NB4 (cell line): Measurements from ENCODE around the gene ARAP2.

Experiments
- DNase-seq: peaks from one replicate; pipeline ENCODE4 v3.0.0; 2010; ENCODE audit warnings: low read depth
- H3K4me3 ChIP-seq: one replicate; pipeline ENCODE4 v1.5.1; 2011; ENCODE audit warnings: mild to moderate bottlenecking, low read depth, low read length, moderate library complexity
- CTCF ChIP-seq: IDR thresholded peaks from one replicate; pipeline ENCODE4 v1.5.1; 2012; ENCODE audit warnings: low read depth, low read length
- MAX ChIP-seq: IDR thresholded peaks from 2 replicates; pipeline ENCODE4 v1.6.1; 2011; ENCODE audit warnings: low read depth, low read length
- MYC ChIP-seq: IDR thresholded peaks from 2 replicates; pipeline ENCODE4 v1.6.1; 2011; ENCODE audit warnings: low read depth, low read length
- POLR2A ChIP-seq: IDR thresholded peaks from 2 replicates; pipeline ENCODE4 v1.6.1; 2011; ENCODE audit warnings: mild to moderate bottlenecking; ENCODE audit not compliant: insufficient read length; ENCODE audit errors: extremely low read depth

Gene ARAP2

GRCh38 chr4:36254371-36254770, 10.1 kb upstream of the ARAP2 start:
- TF ChIP-seq CTCF: no peak
- no peak for TF ChIP-seq POLR2A
- no peak for TF ChIP-seq MAX
- no peak for TF ChIP-seq MYC
- H3K4me3 ChIP-seq: no peak overlapping the region
- no peak for DNase-seq

GRCh38 chr4:36251983-36252382, 7.7 kb upstream of the ARAP2 start:
- no peak overlapping the region for H3K4me3 ChIP-seq
- TF ChIP-seq MYC (no peak), POLR2A (no peak), CTCF (no peak), MAX (no peak)
- DNase-seq: no peak

GRCh38 chr4:36249610-36250009, 5.3 kb upstream of the ARAP2 start:
- no peak overlapping the region for H3K4me3 ChIP-seq
- DNase-seq: no peak
- TF ChIP-seq POLR2A: no peak
- no peak for TF ChIP-seq MAX
- no peak for TF ChIP-seq MYC
- no peak for TF ChIP-seq CTCF

GRCh38 chr4:36243355-36244256, 708 bp downstream of the ARAP2 start:
- peak overlapping the region; percentile 64 for H3K4me3 ChIP-seq
- TF ChIP-seq MYC (no peak), MAX (0 out of 2 replicates have a peak, but pooled peaks have one; percentile 19), POLR2A (no peak)
- DNase-seq: no peak

GRCh38 chr4:36242629-36243354, 1.5 kb downstream of the ARAP2 start:
- H3K4me3 ChIP-seq: peak overlapping the region; percentile 64
- TF ChIP-seq MYC (no peak), MAX (no peak), CTCF (no peak)
- DNase-seq: no peak

GRCh38 chr4:36241771-36242170, 2.5 kb downstream of the ARAP2 start:
- H3K4me3 ChIP-seq: no peak overlapping the region
- no peak for DNase-seq
- TF ChIP-seq CTCF (no peak), MYC (no peak), MAX (no peak), POLR2A (no peak)
